NT2/D1 (cell line): ENCODE results near the gene SELE.
"Not testable (repeated sequence)": the region's sequence is repeated elsewhere in the genome, so short reads cannot be mapped to it uniquely, and the experiment has no call there.

Experiments
- SUZ12 ChIP-seq: IDR thresholded peaks from 2 replicates; pipeline ENCODE4 v1.6.1; 2011; ENCODE audit not compliant: insufficient read length, insufficient read depth; ENCODE audit errors: extremely low read depth
- YY1 ChIP-seq: IDR thresholded peaks from 2 replicates; pipeline ENCODE4 v1.6.1; 2011; ENCODE audit not compliant: insufficient read length, insufficient read depth
- ZNF274 ChIP-seq: IDR thresholded peaks from 2 replicates; pipeline ENCODE4 v1.6.1; 2011; ENCODE audit warnings: mild to moderate bottlenecking, low read depth, low read length

GRCh38 chr1:169715100-169715499, 18.8 kb downstream of the SELE start:
- not testable (repeated sequence) for TF ChIP-seq ZNF274, YY1, SUZ12
